ENCODE data around the gene CCT6A. TPM values are rescaled to one million over a fixed set of nuclear protein-coding genes. Genes with fewer than 3 reads are reported as not detected.

Gene CCT6A
- total and polyA plus RNA-seq, 2 of the 4 experiments (the other 2 are of a cell fraction) = 135 to 265 TPM

- intact Hi-C loops (cut with micrococcal nuclease) = loop anchor here (2.0 to 5.0 kb wide), 2 partner anchors 22 to 33 kb away; partner anchors contain the start of gene SUMF2
- POLR2A ChIA-PET (ENCODE audit: unreplicated experiment) = no interaction called here
- H2AK5ac ChIP-seq (ENCODE audit: low read depth, low read length) = 0 out of 2 replicates have a peak overlapping the region, but pooled peaks have one; percentile 90
- H4K20me1 ChIP-seq (ENCODE audit: insufficient read depth, low read length) = peaks cover 7% of the 10 kb centered on the region; the same call in 1 of the 2 replicates
- peak overlapping the region; percentile 17; the same call in 1 of the 2 replicates for H3K56ac ChIP-seq (ENCODE audit: extremely low read depth, insufficient read depth, low read length)
- peaks cover 14% of the 10 kb centered on the region; the same call in 1 of the 2 replicates for H3K9me1 ChIP-seq (ENCODE audit: insufficient read depth, low read length)
- H3K79me1 ChIP-seq (ENCODE audit: low read depth in 1 of 2, low read length in 2 of 2) = peaks cover 19 to 62% of the 10 kb centered on the region in 2 experiments
- peak; percentile 73 for ATAC-seq (ENCODE audit: low read depth)
- DNase-seq = peak; percentile 93
- CTCF ChIA-PET = no interaction called here
- H2AFZ ChIP-seq (replicated peaks; ENCODE audit: low read length, poor library complexity) = peak overlapping the region; percentile 73
- peak overlapping the region in 1 of 2 experiments; percentile 73; a peak in 2 of 4 replicates for H4K8ac ChIP-seq (ENCODE audit: low read depth in 2 of 2, low read length in 2 of 2)
- no peak overlapping the region for H2BK15ac ChIP-seq (ENCODE audit: low read depth, low read length)
- H3K4ac ChIP-seq (ENCODE audit: low read depth, low read length) = peak overlapping the region; percentile 50; the same call in 1 of the 2 replicates
- no CpG with 5 or more reads among the region's 9 CpGs for WGBS, 2 experiments (ENCODE audit: extremely low coverage in 2 of 2, insufficient read length in 1 of 2)
- peak overlapping the region; percentile 44; the same call in 1 of the 2 replicates for H3K4me2 ChIP-seq (ENCODE audit: low read depth, low read length)
- no peak overlapping the region for H3K14ac ChIP-seq (replicated peaks; ENCODE audit: low read depth, low read length)
- H3K9me3 ChIP-seq (ENCODE audit: control insufficient read depth, insufficient read depth, low read length) = no peaks in the 10 kb centered on the region
- no peak overlapping the region for H2BK20ac ChIP-seq (ENCODE audit: low read depth, low read length)
- peak overlapping the region; percentile 72 for H2BK5ac ChIP-seq (ENCODE audit: low read depth, low read length, poor library complexity, severe bottlenecking)
- H4K5ac ChIP-seq (ENCODE audit: low read depth, low read length) = no peak overlapping the region; the same call in 1 of the 2 replicates
- dilution Hi-C loops (cut with HindIII; ENCODE audit: low sequenced_read_pairs, unreplicated experiment) = no loop called here
- no peaks in the 10 kb centered on the region for H3K27me3 ChIP-seq (ENCODE audit: control insufficient read depth, insufficient read depth, low read length)
- H3K27ac ChIP-seq (ENCODE audit: insufficient read depth, low read length) = peak overlapping the region; percentile 69
- peaks cover 7% of the 10 kb centered on the region for H3K36me3 ChIP-seq (ENCODE audit: control insufficient read depth, insufficient read depth, low read length)
- TF ChIP-seq MAFK (IDR thresholded peaks at IDR 0.05; ENCODE audit: low read depth, low read length) = peak; percentile 51; the same call in 1 of the 2 replicates
- peak; percentile 43; the same call in 1 of the 2 replicates for TF ChIP-seq FOS (IDR thresholded peaks at IDR 0.05; ENCODE audit: low read depth, low read length)
- no peak for TF ChIP-seq RAD21 (IDR thresholded peaks at IDR 0.05; ENCODE audit: low read length)
- in situ Hi-C loops (cut with MboI; ENCODE audit: low sequenced_read_pairs) = no loop called here
- H3K23ac ChIP-seq (ENCODE audit: low read depth, low read length) = no peak overlapping the region
- H3K4me1 ChIP-seq (ENCODE audit: control insufficient read depth, insufficient read depth, low read length) = peaks cover 8% of the 10 kb centered on the region
- H3K18ac ChIP-seq (ENCODE audit: low read depth, low read length) = peak overlapping the region; percentile 24; the same call in 1 of the 2 replicates
- H4K91ac ChIP-seq (ENCODE audit: insufficient read depth, low read depth, low read length) = no peak overlapping the region; the same call in 1 of the 2 replicates
- peak overlapping the region; percentile 51 for H2AK9ac ChIP-seq (replicated peaks; ENCODE audit: low read depth, low read length, poor library complexity)
- no TSS peak for BruUV-seq (replicated peaks)
- H3K4me3 ChIP-seq (ENCODE audit: insufficient read depth, low read depth, low read length) = no peak overlapping the region
- H3K9ac ChIP-seq (ENCODE audit: low read depth, low read length) = no peak overlapping the region
- peak overlapping the region; percentile 43; the same call in 1 of the 2 replicates for H2BK120ac ChIP-seq (ENCODE audit: low read depth, low read length)
These were observed 22.5 kb upstream of the CCT6A start for GRCh38 chr7:56028942-56029630.
